ENCODE data around the gene WFIKKN1.

Gene WFIKKN1

GRCh38 chr16:625117-625976 lies 5.4 kb upstream of the WFIKKN1 start:
- DNase-seq (ENCODE audit: low spot score) = no peak

DNA sequence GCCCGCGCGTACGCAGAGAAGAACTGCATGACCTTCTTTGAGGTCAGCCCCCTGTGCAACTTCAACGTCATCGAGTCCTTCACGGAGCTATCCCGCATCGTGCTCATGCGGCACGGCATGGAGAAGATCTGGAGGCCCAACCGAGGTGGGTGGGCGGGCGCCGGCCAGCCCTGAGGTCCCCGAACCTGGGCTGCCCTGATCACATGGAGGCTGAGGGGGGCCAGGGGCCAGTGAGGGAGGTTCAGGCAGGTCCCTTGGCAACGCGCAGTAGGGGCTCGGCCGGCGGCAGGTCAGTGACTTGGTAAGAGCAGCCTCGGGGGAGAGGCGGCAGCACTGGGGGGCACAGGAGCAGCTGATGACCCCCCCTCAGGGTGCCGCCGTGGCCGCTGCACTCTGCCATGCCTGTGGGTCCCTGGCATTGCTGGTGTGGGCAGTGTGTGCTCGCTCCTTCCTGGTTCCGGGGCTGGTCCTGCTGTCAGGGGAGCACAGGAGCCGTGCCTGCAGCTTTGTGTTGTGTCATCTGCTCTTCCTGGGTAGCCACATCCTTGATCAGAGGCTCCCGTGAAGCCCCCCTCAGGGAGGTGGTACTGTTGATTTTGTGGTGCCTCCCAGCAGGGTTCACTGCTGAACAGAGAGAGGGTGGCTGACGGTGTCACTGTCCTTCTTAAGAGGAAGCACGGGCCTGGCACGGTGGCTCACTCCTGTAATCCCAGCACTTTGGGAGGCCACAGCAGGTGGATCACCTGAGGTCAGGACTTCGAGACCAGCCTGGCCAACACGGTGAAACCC lies 4.6 kb upstream of the WFIKKN1 start:
- no peak for DNase-seq (ENCODE audit: low spot score)

- no peak for DNase-seq (ENCODE audit: low spot score)
Observed at GRCh38 chr16:626787-627453, 3.9 kb upstream of the WFIKKN1 start.

DNA sequence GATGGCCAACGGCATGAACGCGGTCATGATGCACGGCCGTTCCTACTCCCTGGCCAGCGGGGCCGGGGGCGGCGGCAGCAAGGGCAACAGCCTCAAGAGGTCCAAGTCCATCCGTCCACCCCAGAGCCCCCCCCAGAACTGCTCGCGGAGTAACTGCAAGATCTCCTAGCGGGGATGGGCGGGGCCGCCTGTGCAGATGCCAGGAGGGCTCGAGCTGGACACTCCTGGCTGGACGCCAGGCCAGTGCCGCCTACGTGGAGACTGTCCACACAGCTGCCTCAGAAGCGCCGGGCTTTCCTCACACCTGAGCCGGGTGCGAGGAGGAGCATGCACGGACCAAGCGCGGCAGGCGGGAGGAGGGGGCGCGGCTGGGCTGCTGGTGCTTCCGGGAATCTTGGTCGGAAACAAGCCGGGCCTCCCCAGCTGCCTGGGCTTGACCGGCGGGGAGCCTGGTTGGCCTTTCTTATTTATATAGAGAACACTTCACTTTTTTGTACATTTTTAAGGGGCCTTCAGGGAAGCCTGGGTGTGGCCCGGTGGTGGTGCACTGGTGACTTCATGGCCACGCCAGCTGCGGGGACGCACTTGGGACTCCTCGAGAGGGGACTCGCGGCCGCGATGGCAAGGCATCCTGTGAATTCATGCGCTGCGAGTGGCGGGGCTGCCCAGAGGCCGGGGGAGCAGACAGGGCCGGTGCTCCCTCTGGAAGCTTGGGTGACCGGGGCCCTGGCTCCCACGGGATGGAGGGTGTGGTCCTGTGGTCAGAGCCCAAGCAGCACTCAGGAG lies 3.1 kb upstream of the WFIKKN1 start:
- DNase-seq (ENCODE audit: low spot score) = no peak

DNA sequence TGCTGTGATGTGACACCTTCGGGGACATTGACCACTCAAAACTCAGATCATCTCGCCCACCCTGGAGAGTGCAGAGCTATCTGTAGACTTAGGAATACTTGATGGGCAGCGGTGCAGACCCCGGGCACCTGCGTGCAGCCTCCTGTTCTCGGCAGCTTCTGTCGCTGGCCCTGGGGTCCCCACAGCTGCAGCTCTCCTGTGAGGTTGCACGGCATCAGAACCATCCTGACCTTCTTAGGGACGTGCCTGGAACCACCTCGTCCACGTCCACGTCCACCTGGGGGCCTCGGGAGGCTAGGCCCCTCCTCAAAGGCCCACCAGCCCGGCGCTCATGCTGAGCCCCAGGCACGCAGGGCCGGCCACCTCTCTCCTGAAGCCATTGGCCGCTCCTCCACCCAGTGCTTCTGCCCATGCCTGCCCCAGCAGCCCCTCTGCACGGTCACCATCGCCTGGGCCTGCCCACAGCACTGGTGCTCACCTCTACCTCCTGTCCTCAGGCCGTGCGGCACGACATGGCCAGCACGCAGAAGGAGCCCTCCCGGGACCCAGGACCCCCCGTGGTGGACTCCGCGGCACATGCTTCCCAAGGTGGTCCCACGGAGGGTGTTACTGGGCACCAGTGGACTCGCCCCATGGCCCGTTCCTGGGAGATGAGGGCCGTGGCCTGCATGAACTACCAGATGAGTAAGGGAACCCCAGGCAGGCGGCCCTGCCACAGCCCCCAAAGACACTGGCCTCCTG lies 2.3 kb upstream of the WFIKKN1 start:
- no peak for DNase-seq (ENCODE audit: low spot score)

GRCh38 chr16:629185-629832 lies 1.5 kb upstream of the WFIKKN1 start:
- no peak for DNase-seq (ENCODE audit: low spot score)

- no peak for DNase-seq (ENCODE audit: low spot score)
Observed at GRCh38 chr16:629833-630248, 944 bp upstream of the WFIKKN1 start.

DNA sequence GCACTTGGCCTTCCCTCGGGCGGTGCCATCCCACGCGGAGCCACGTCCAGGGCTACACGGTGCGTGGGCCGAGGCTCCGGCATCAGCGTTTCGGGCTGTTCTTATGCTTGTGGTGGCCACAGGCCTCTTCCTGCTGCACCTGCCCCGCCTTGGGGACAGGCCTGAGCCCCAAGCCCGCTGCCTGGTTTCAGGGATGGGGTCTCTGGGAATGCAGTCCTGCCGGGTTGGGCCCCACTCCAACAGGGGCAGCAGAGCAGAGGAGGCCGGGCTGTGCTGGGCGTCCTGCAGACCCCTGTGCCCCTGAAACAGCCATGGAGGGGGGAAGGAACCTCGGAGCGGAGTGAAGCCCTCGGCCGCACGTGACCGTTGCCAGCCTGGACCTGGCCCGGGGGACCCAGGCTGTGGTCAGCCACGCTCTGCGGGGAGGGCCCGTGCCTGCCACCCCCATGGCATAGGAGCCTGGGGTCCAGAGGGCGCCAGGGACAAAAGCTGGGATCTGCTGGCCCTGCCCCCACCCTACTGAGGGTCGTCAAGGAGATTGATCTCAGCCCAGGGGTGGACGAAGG lies 453 bp upstream of the WFIKKN1 start:
- DNase-seq (ENCODE audit: low spot score) = no peak

GRCh38 chr16:631808-632358 lies 1.1 kb downstream of the WFIKKN1 start:
- DNase-seq (ENCODE audit: low spot score) = no peak

GRCh38 chr16:632486-633335 lies 1.9 kb downstream of the WFIKKN1 start:
- DNase-seq (ENCODE audit: low spot score) = no peak

DNA sequence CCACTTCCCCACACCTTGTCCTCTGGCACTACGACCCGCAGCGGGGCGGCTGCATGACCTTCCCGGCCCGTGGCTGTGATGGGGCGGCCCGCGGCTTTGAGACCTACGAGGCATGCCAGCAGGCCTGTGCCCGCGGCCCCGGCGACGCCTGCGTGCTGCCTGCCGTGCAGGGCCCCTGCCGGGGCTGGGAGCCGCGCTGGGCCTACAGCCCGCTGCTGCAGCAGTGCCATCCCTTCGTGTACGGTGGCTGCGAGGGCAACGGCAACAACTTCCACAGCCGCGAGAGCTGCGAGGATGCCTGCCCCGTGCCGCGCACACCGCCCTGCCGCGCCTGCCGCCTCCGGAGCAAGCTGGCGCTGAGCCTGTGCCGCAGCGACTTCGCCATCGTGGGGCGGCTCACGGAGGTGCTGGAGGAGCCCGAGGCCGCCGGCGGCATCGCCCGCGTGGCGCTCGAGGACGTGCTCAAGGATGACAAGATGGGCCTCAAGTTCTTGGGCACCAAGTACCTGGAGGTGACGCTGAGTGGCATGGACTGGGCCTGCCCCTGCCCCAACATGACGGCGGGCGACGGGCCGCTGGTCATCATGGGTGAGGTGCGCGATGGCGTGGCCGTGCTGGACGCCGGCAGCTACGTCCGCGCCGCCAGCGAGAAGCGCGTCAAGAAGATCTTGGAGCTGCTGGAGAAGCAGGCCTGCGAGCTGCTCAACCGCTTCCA lies 2.7 kb downstream of the WFIKKN1 start:
- no peak for DNase-seq (ENCODE audit: low spot score)

- DNase-seq (ENCODE audit: low spot score) = no peak
Observed at GRCh38 chr16:634051-634670, 3.4 kb downstream of the WFIKKN1 start.

DNA sequence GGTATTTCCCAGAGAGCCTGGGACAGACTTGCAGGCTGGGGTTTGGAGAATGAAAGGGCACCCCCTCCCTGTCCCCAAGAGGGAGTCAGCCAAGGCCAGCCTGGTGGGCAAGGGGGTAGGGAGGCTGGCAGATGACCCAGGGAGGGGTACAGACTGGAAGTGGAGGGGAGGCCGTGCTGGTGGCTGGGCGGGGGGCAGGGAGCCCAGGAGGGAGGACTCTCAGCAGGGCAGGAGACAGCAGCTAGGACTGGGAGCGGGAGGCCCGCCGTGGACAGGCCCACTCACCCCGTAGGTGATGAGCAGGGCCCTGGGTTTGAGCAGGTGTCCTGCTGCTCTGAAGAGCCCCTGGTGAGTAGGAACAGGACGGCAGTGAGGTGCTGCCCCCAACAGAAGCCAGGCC lies 4.2 kb downstream of the WFIKKN1 start:
- DNase-seq (ENCODE audit: low spot score) = no peak

DNA sequence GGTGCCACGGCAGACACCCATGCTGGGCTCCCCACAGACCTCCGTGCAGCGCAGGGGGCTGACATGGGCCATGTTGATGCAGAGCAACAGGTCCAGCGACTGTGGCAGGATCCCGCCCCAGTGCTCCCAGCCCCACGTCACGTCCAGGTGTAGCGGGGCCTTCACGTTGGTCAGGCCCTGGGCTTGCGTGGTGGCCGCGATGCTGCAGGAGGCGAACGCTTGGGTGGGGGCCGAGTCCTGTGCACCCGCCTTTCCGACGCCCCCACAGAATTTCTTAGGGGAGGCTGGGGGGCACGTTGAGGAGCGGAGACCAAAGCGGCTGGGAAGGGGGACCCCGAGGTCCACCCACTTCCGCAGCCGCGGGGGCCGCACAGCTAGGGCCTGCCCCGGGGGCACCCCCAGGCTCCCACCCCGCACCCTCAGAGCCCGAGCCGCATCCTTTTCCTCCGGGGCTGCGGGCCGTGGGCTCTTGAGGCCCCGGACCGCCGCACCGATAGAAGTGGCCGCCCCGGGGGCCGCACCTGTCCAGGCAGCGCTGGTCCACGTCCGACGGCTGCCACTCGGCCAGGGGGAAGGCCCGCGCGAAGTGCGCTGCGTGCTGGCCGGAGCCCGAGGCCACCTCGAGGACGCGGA lies 4.9 kb downstream of the WFIKKN1 start:
- DNase-seq (ENCODE audit: low spot score) = no peak

DNA sequence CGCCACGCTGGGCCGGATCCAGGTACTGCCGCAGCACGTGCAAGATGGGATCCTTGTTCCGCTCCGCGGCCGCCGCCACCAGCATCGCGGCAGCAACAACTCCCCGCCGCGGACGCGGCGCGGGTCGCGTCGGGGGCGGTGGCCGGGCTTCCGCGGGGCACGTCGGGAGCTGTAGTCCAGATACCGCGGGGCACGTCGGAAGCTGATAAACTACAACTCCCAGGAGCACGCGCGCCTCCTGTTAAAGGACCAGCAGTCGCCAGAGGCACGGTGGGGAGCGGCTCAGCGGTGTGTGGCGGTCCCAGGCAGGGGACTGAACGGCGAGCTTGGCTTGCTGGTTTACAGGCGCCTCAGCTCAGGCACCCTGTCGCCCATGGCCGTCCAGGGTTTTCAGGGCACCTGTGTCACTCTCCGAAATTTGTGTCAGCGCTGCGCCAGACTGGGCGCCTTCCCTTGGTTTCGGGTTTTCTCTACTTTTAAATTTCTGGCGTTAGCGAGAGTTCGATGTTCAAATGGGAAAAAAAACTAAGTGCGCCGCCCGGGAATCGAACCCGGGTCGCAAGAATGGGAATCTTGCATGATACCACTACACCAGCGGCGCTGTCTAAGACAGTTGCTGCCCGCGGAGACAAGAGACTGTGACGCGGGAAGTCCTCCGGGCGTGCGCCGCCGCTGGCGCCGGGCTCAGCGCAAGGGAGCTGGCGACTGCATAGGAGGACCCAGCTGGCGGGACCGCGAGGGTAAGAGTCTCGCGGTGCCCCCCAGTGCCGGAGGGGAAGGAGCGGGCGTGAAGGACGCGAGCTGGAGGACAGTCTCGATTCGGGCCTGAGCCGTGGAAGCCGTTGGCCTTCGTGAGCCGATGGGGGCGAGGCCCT lies 5.7 kb downstream of the WFIKKN1 start, which contains the start of gene METTL26:
TSS of gene METTL26 (minus strand) at position 100 of the 875 bp plus-strand sequence. CDS start at position 85, 15 bp downstream.
- peak; percentile 87 for DNase-seq (ENCODE audit: low spot score)
